ENCODE data around the gene KRT86.
A peak's percentile ranks its signal among the peaks of the same experiment; 100 is the strongest.
"Not testable (repeated sequence)": the region's sequence is repeated elsewhere in the genome, so short reads cannot be mapped to it uniquely, and the experiment has no call there.

KRT86 gene

GRCh38 chr12:52267266-52267665 lies 7.2 kb upstream of the KRT86 start:
- DNase-seq (ENCODE audit: low spot score): no peak

GRCh38 chr12:52267699-52268098 lies 6.7 kb upstream of the KRT86 start:
- DNase-seq (ENCODE audit: low spot score): no peak

- DNase-seq (ENCODE audit: low spot score): no peak
Measured at GRCh38 chr12:52268212-52268611, 6.2 kb upstream of the KRT86 start.

- DNase-seq (ENCODE audit: low spot score): no peak
Measured at GRCh38 chr12:52270541-52271070, 3.8 kb upstream of the KRT86 start.

- DNase-seq (ENCODE audit: low spot score): no peak
Measured at GRCh38 chr12:52271158-52271557, 3.3 kb upstream of the KRT86 start.

GRCh38 chr12:52275686-52276085 lies 1.2 kb downstream of the KRT86 start:
- DNase-seq (ENCODE audit: low spot score): no peak

GRCh38 chr12:52277486-52278245 lies 3.2 kb downstream of the KRT86 start:
- DNase-seq (ENCODE audit: low spot score): no peak

GRCh38 chr12:52278575-52279421 lies 4.4 kb downstream of the KRT86 start:
- peak; percentile 30 for DNase-seq (ENCODE audit: low spot score)

- DNase-seq (ENCODE audit: low spot score): no peak
Measured at GRCh38 chr12:52279422-52280318, 5.2 kb downstream of the KRT86 start.

- DNase-seq (ENCODE audit: low spot score): no peak
Measured at GRCh38 chr12:52280319-52280795, 5.9 kb downstream of the KRT86 start.

- no peak for DNase-seq (ENCODE audit: low spot score)
Measured at GRCh38 chr12:52280796-52281560, 6.5 kb downstream of the KRT86 start.

GRCh38 chr12:52284562-52285171 lies 10.2 kb downstream of the KRT86 start:
- no peak for DNase-seq (ENCODE audit: low spot score)

GRCh38 chr12:52285172-52285745 lies 10.8 kb downstream of the KRT86 start:
- no peak for DNase-seq (ENCODE audit: low spot score)

GRCh38 chr12:52285851-52286530 lies 11.5 kb downstream of the KRT86 start:
- no peak for DNase-seq (ENCODE audit: low spot score)

GRCh38 chr12:52286857-52287785 lies 12.7 kb downstream of the KRT86 start:
- DNase-seq (ENCODE audit: low spot score): not testable (repeated sequence)

GRCh38 chr12:52287816-52288805 lies 13.7 kb downstream of the KRT86 start:
- not testable (repeated sequence) for DNase-seq (ENCODE audit: low spot score)
